HepG2 (cell line): Measurements from ENCODE around the gene LZTR1. TPM values are rescaled to one million over a fixed set of nuclear protein-coding genes. Genes with fewer than 3 reads are reported as not detected.

Source experiments
- CERS6 ChIP-seq: sonication (generic); formaldehyde crosslinking; IDR thresholded peaks from 2 replicates; pipeline ENCODE4 v1.5.0; 2020; ENCODE audit warnings: missing genetic modification reagents
- CREM ChIP-seq, 2 experiments: sonication (generic) in 1 of 2; formaldehyde crosslinking in 1 of 2; IDR thresholded peaks; 2 replicates each; pipeline versions ENCODE4 v1.4.0 to v1.6.1; 2016 to 2020; ENCODE audit warnings: antibody characterized with exemption in 1 of 2, mild to moderate bottlenecking in 1 of 2, missing genetic modification reagents in 1 of 2
- GFI1 ChIP-seq: sonication (generic); formaldehyde crosslinking; IDR thresholded peaks from 2 replicates; pipeline ENCODE4 v1.5.0; 2020; ENCODE audit warnings: missing genetic modification reagents, mild to moderate bottlenecking, borderline replicate concordance
- HDAC6 ChIP-seq: fragments of 200-600 bp; sonication (generic); IDR thresholded peaks from 2 replicates; pipeline ENCODE4 v1.7.0; 2017; ENCODE audit warnings: mild to moderate bottlenecking, antibody characterized with exemption, low read length, low read depth
- HNRNPUL1 ChIP-seq: fragments of 200-400 bp; formaldehyde crosslinking; IDR thresholded peaks from 2 replicates; pipeline ENCODE4 v1.6.1; 2017; ENCODE audit warnings: low read depth, mild to moderate bottlenecking, low read length, moderate library complexity
- MAFG ChIP-seq: sonication (generic); formaldehyde crosslinking; IDR thresholded peaks from 2 replicates; pipeline ENCODE4 v1.5.1; 2020; ENCODE audit warnings: mild to moderate bottlenecking, missing genetic modification reagents
- NCOR1 ChIP-seq: fragments of 200-600 bp; sonication (generic); IDR thresholded peaks from 2 replicates; pipeline ENCODE4 v1.7.0; 2017; ENCODE audit warnings: antibody characterized with exemption, low read length, borderline replicate concordance
- NFAT5 ChIP-seq: sonication (generic); formaldehyde crosslinking; IDR thresholded peaks from 2 replicates; pipeline ENCODE4 v1.4.0; 2020; ENCODE audit warnings: missing genetic modification reagents
- ZBTB46 ChIP-seq: sonication (generic); formaldehyde crosslinking; IDR thresholded peaks from 2 replicates; pipeline ENCODE4 v1.4.0; 2020; ENCODE audit warnings: mild to moderate bottlenecking, missing genetic modification reagents, borderline replicate concordance
- ZC3H13 ChIP-seq: sonication (generic); formaldehyde crosslinking; IDR thresholded peaks from 2 replicates; pipeline ENCODE4 v1.8.1; 2023; ENCODE audit warnings: mild to moderate bottlenecking, missing genetic modification reagents, moderate library complexity
- ZNF253 ChIP-seq: sonication (generic); formaldehyde crosslinking; IDR thresholded peaks from 2 replicates; pipeline ENCODE4 v1.8.0; 2022; ENCODE audit warnings: mild to moderate bottlenecking, missing genetic modification reagents, borderline replicate concordance
- ZNF331 ChIP-seq: sonication (generic); formaldehyde crosslinking; IDR thresholded peaks from 2 replicates; pipeline ENCODE4 v1.4.0; 2020; ENCODE audit warnings: missing genetic modification reagents
- ZNF441 ChIP-seq: sonication (generic); formaldehyde crosslinking; IDR thresholded peaks from 2 replicates; pipeline ENCODE4 v1.7.0; 2021; ENCODE audit warnings: missing genetic modification reagents, borderline replicate concordance
- ZNF574 ChIP-seq: sonication (generic); formaldehyde crosslinking; IDR thresholded peaks from 2 replicates; pipeline ENCODE4 v1.4.0; 2020; ENCODE audit warnings: missing genetic modification reagents
- ZNF589 ChIP-seq: sonication (generic); formaldehyde crosslinking; conservative IDR thresholded peaks from 2 replicates; pipeline ENCODE4 v1.8.0; 2022; ENCODE audit warnings: mild to moderate bottlenecking, moderate library complexity, missing genetic modification reagents
- ZNF660 ChIP-seq: sonication (generic); formaldehyde crosslinking; IDR thresholded peaks from 2 replicates; pipeline ENCODE4 v1.5.1; 2020; ENCODE audit warnings: mild to moderate bottlenecking, low read depth, missing genetic modification reagents, borderline replicate concordance
- ZNF790 ChIP-seq: sonication (generic); formaldehyde crosslinking; IDR thresholded peaks from 2 replicates; pipeline ENCODE4 v1.8.0; 2022; ENCODE audit warnings: missing genetic modification reagents, mild to moderate bottlenecking, borderline replicate concordance
- polyA plus RNA-seq, 8 experiments: library from polyadenylated mRNA; depleted of rRNA in 3 of 8; stranded (reverse) in 7 of 8; unstranded in 1 of 8; fragments of >200 nt; fragmentation: Illumina TruSeq in 4 of 8; extraction: Trizol in 4 of 8; gene quantifications; 2 replicates each; pipeline versions ENCODE4 v1.2.1 to v1.2.3, GENCODE V29; 2011 to 2016; ENCODE audit warnings: low read depth in 4 of 8, missing spikeins in 1 of 8, mixed read lengths in 1 of 8; ENCODE audit not compliant: insufficient read depth in 1 of 8
- total RNA-seq, 5 experiments: library from RNA; depleted of rRNA; stranded (reverse); fragments of >200 nt; fragmentation: Illumina TruSeq; extraction: Trizol; gene quantifications; 2 replicates each; pipeline ENCODE4 v1.2.3, GENCODE V29; 2016; ENCODE audit warnings: low read depth in 1 of 5

Gene LZTR1
- total and polyA plus RNA-seq, 2 of the 13 experiments (the other 11 are each of a cell fraction or from before 2014, with no cell fraction given): 21.8 to 22.4 TPM

GRCh38 chr22:20951151-20951931, 30.8 kb upstream of the LZTR1 start (continued):
- TF ChIP-seq NFAT5 (CRISPR knock-in tag) (no peak), MAFG (CRISPR knock-in tag) (no peak), ZBTB46 (no peak), ZC3H13 (peak; percentile 85; the same call in 1 of the 2 replicates), ZNF589 (CRISPR knock-in tag) (no peak), ZNF441 (CRISPR knock-in tag) (no peak), GFI1 (CRISPR knock-in tag) (peak; percentile 37; the same call in 1 of the 2 replicates), NCOR1 (peak; percentile 8; the same call in 1 of the 2 replicates), ZNF790 (CRISPR knock-in tag) (no peak), ZNF253 (CRISPR knock-in tag) (no peak), ZNF660 (no peak), CREM (IDR thresholded peaks at IDR 0.05) (peak; percentile 62), CREM (CRISPR knock-in tag; IDR thresholded peaks at IDR 0.05) (no peak), HNRNPUL1 (no peak), HDAC6 (no peak), CERS6 (CRISPR knock-in tag) (no peak), ZNF331 (CRISPR knock-in tag) (peak; percentile 26; the same call in 1 of the 2 replicates), ZNF574 (CRISPR knock-in tag) (no peak)
